ENCODE results near the gene SUMO3. TPM values are rescaled to one million over a fixed set of nuclear protein-coding genes. Genes with fewer than 3 reads are reported as not detected.

The SUMO3 gene
- total RNA-seq, 1 experiment from 2014 or later, result 81.7 TPM

GRCh38 chr21:44867464-44867863, 49.6 kb upstream of the SUMO3 start (continued):
- no peak for TF ChIP-seq ATF2 (CRISPR knock-in tag; IDR thresholded peaks at IDR 0.05; ENCODE audit: borderline replicate concordance, low read depth)

- no peaks in the 10 kb centered on the region for H3K9me3 Mint-ChIP-seq
- DNase-seq (ENCODE audit: low spot score), result no peak
- H3K27ac Mint-ChIP-seq, result peak overlapping the region; percentile 43
- no peak for ATAC-seq
- H3K4me1 Mint-ChIP-seq, result peaks cover 39% of the 10 kb centered on the region
- peaks cover 20% of the 10 kb centered on the region for H3K36me3 Mint-ChIP-seq
- ChIA-PET CTCF (no interaction called here), POLR2A (no interaction called here)
- H3K4me3 Mint-ChIP-seq, result no peak overlapping the region
- TF ChIP-seq MXD4 (CRISPR knock-in tag; IDR thresholded peaks at IDR 0.05; ENCODE audit: borderline replicate concordance) (no peak), FOXP4 (CRISPR knock-in tag; IDR thresholded peaks at IDR 0.05) (no peak), CBFB (CRISPR knock-in tag; IDR thresholded peaks at IDR 0.05; ENCODE audit: low read depth) (no peak), NR2C2 (CRISPR knock-in tag; IDR thresholded peaks at IDR 0.05) (no peak), KAT7 (CRISPR knock-in tag; IDR thresholded peaks at IDR 0.05; ENCODE audit: borderline replicate concordance) (no peak), PREB (CRISPR knock-in tag; IDR thresholded peaks at IDR 0.05; ENCODE audit: borderline replicate concordance) (no peak), ZNF317 (CRISPR knock-in tag; IDR thresholded peaks at IDR 0.05; ENCODE audit: borderline replicate concordance, low read depth) (no peak), USF1 (CRISPR knock-in tag; IDR thresholded peaks at IDR 0.05) (no peak), ZMAT4 (CRISPR knock-in tag; IDR thresholded peaks at IDR 0.05) (no peak), ATF1 (CRISPR knock-in tag; IDR thresholded peaks at IDR 0.05) (no peak), ATF3 (CRISPR knock-in tag; conservative IDR thresholded peaks at IDR 0.05) (no peak), E2F4 (CRISPR knock-in tag; IDR thresholded peaks at IDR 0.05; ENCODE audit: borderline replicate concordance, low read depth) (no peak), TEAD1 (CRISPR knock-in tag; IDR thresholded peaks at IDR 0.05) (no peak), RORB (CRISPR knock-in tag; IDR thresholded peaks at IDR 0.05) (no peak), ZBTB21 (CRISPR knock-in tag; IDR thresholded peaks at IDR 0.05; ENCODE audit: borderline replicate concordance) (no peak)
- no peaks in the 10 kb centered on the region for H3K27me3 Mint-ChIP-seq (ENCODE audit: low read depth)
Observed at GRCh38 chr21:44866780-44867179, 48.9 kb upstream of the SUMO3 start.
